ENCODE measurements around the gene FAM228B. TPM values are rescaled to one million over a fixed set of nuclear protein-coding genes. Genes with fewer than 3 reads are reported as not detected.

Gene FAM228B
- total and polyA plus RNA-seq, 2 donors (not counting 1 experiment from before 2014, with no cell fraction given), result 9.8 to 47.2 TPM

GRCh38 chr2:24159708-24160107 is 36.4 kb downstream of the FAM228B start:
- intact Hi-C loops (cut with micrococcal nuclease), result no loop called here
- H2AFZ ChIP-seq (ENCODE audit: insufficient read depth, low read depth, low read length, poor library complexity, severe bottlenecking), result no peak overlapping the region
- ATAC-seq (ENCODE audit: low read depth) (no peak), DNase-seq (no peak)
- peaks cover 3 to 6% of the 10 kb centered on the region in 2 donors for H3K4me1 ChIP-seq (ENCODE audit: control insufficient read depth in 2 of 2, insufficient read depth in 2 of 2, low read length in 2 of 2)
- no peaks in the 10 kb centered on the region for H3K79me2 ChIP-seq (ENCODE audit: control insufficient read depth, insufficient read depth, low read length)
- TF ChIP-seq EZH2 (IDR thresholded peaks at IDR 0.05; ENCODE audit: borderline replicate concordance, insufficient read depth, low read depth, low read length, poor library complexity, severe bottlenecking) (no peak), CTCF (IDR thresholded peaks at IDR 0.05) (no peak)
- H3K27me3 ChIP-seq (replicated peaks in 1 of 4; ENCODE audit: control extremely low read depth in 1 of 4, control insufficient read depth in 3 of 4, insufficient read depth in 4 of 4, low read length in 3 of 4), result no peaks in the 10 kb centered on the region
- H3K9me3 ChIP-seq (ENCODE audit: control extremely low read depth in 1 of 3, control insufficient read depth in 2 of 3, insufficient read depth in 1 of 3, low read length in 2 of 3), result peaks cover 0 to 5% (median 4%) of the 10 kb centered on the region in 3 donors
- H3K4me2 ChIP-seq (replicated peaks; ENCODE audit: low read depth, low read length, poor library complexity, severe bottlenecking), result no peak overlapping the region
- ChIA-PET POLR2A (no interaction called here), CTCF (no interaction called here)
- Mint-ChIP-seq H3K4me3 (no peak overlapping the region), H3K27ac (no peak overlapping the region), H3K9me3 (ENCODE audit: insufficient read depth) (no peaks in the 10 kb centered on the region), H3K27me3 (no peaks in the 10 kb centered on the region), H3K4me1 (peaks cover 6% of the 10 kb centered on the region)
- H3K4me3 ChIP-seq (ENCODE audit: control extremely low read depth in 1 of 5, extremely low read depth in 1 of 5, insufficient read depth in 1 of 5, low read depth in 2 of 5, low read length in 4 of 5), result no peak overlapping the region
- no peak overlapping the region for H3K27ac ChIP-seq (ENCODE audit: low read length in 2 of 2)
- no peaks in the 10 kb centered on the region for H4K20me1 ChIP-seq (ENCODE audit: control insufficient read depth, insufficient read depth, low read length, poor library complexity, severe bottlenecking)
- H3K36me3 ChIP-seq (replicated peaks in 1 of 2; ENCODE audit: control extremely low read depth in 1 of 2, control insufficient read depth in 1 of 2, extremely low read depth in 1 of 2, insufficient read depth in 2 of 2, low read length in 1 of 2), result no peaks in the 10 kb centered on the region
- H3K9ac ChIP-seq (ENCODE audit: low read length), result no peak overlapping the region
- 100% methylated on average over 1 of the region's 4 CpGs for WGBS (ENCODE audit: insufficient coverage)

GRCh38 chr2:24160761-24161160 is 37.5 kb downstream of the FAM228B start:
- Histone ChIP-seq H3K4me2 (replicated peaks; ENCODE audit: low read depth, low read length, poor library complexity, severe bottlenecking) (no peak overlapping the region), H3K9ac (ENCODE audit: low read length) (no peak overlapping the region), H3K27me3 (replicated peaks in 1 of 4; ENCODE audit: control extremely low read depth in 1 of 4, control insufficient read depth in 3 of 4, insufficient read depth in 4 of 4, low read length in 3 of 4) (no peaks in the 10 kb centered on the region), H3K27ac (ENCODE audit: low read length in 2 of 2) (no peak overlapping the region), H3K36me3 (replicated peaks in 1 of 2; ENCODE audit: control extremely low read depth in 1 of 2, control insufficient read depth in 1 of 2, extremely low read depth in 1 of 2, insufficient read depth in 2 of 2, low read length in 1 of 2) (no peaks in the 10 kb centered on the region), H3K4me3 (ENCODE audit: control extremely low read depth in 1 of 5, extremely low read depth in 1 of 5, insufficient read depth in 1 of 5, low read depth in 2 of 5, low read length in 4 of 5) (no peak overlapping the region), H3K4me1 (ENCODE audit: control insufficient read depth in 2 of 2, insufficient read depth in 2 of 2, low read length in 2 of 2) (peaks cover 8 to 11% of the 10 kb centered on the region in 2 donors), H3K9me3 (ENCODE audit: control extremely low read depth in 1 of 3, control insufficient read depth in 2 of 3, insufficient read depth in 1 of 3, low read length in 2 of 3) (peaks cover 0 to 5% (median 4%) of the 10 kb centered on the region in 3 donors), H3K79me2 (ENCODE audit: control insufficient read depth, insufficient read depth, low read length) (no peaks in the 10 kb centered on the region), H4K20me1 (ENCODE audit: control insufficient read depth, insufficient read depth, low read length, poor library complexity, severe bottlenecking) (no peaks in the 10 kb centered on the region), H2AFZ (ENCODE audit: insufficient read depth, low read depth, low read length, poor library complexity, severe bottlenecking) (no peak overlapping the region)
- TF ChIP-seq EZH2 (IDR thresholded peaks at IDR 0.05; ENCODE audit: borderline replicate concordance, insufficient read depth, low read depth, low read length, poor library complexity, severe bottlenecking), result no peak
- TF ChIP-seq CTCF (IDR thresholded peaks at IDR 0.05), result no peak
- Mint-ChIP-seq H3K4me1 (peaks cover 9% of the 10 kb centered on the region), H3K27ac (no peak overlapping the region), H3K9me3 (ENCODE audit: insufficient read depth) (no peaks in the 10 kb centered on the region), H3K27me3 (no peaks in the 10 kb centered on the region), H3K4me3 (no peak overlapping the region)
- no peak for DNase-seq
- CTCF ChIA-PET, result interaction anchor here (2.7 kb wide), 1 partner anchor 336 kb away, joined by 9 read pairs; no protein-coding TSS in a partner anchor
- intact Hi-C loops (cut with micrococcal nuclease), result no loop called here
- ATAC-seq (ENCODE audit: low read depth), result no peak
- POLR2A ChIA-PET, result no interaction called here

All from B cell (primary cell).